HCT116 (cell line): ENCODE measurements around the gene BRD4. TPM values are rescaled to one million over a fixed set of nuclear protein-coding genes. Genes with fewer than 3 reads are reported as not detected.

ENCODE experiments used
- ATAC-seq: fragments of 200-7000 bp; cut with Tn5 transposase; 2 replicates; pipeline ENCODE4 v1.9.1; 2020; ENCODE audit warnings: mild to moderate bottlenecking, moderate library complexity
- BruUV-seq: library from RNA; stranded (reverse); fragments of 400-500 nt; replicated peaks from 2 replicates; lab custom pipeline; 2021; lab: Mats Ljungman, UMichigan
- CTCF ChIA-PET: fragments of 300-600 bp; sonication (Branson Sonifier 250); formaldehyde crosslinking; loops from one replicate; lab custom pipeline; 2021; ENCODE audit warnings: antibody characterized with exemption; lab: Charles Lee
- POLR2A ChIA-PET: fragments of 300-600, 350-600 bp; sonication (Branson Sonifier 250); formaldehyde crosslinking; loops from one replicate; lab custom pipeline; 2021; ENCODE audit warnings: antibody characterized with exemption; lab: Charles Lee
- RAD21 ChIA-PET, 2 experiments: fragments of 300-600 bp; sonication (Branson Sonifier 250); formaldehyde crosslinking; loops; one replicate each; lab custom pipeline; 2023; ENCODE audit warnings: low total read pairs in 2 of 2; ENCODE audit not compliant: uncharacterized antibody in 2 of 2, unreplicated experiment in 2 of 2, low non-redundant PET in 1 of 2; lab: Charles Lee
- DNase-seq: peaks from one replicate; pipeline ENCODE4 v3.0.0-alpha.2; 2010; ENCODE audit warnings: low read depth, low spot score
- H2AFZ ChIP-seq: fragments of 200-600 bp; shearing (Covaris generic), sonication (generic); 2 replicates; pipeline ENCODE4 v1.6.1; 2017; ENCODE audit warnings: low read depth, mixed run types, mixed read lengths, antibody characterized with exemption, low read length; ENCODE audit not compliant: poor library complexity, severe bottlenecking
- H3K27ac ChIP-seq: 2 replicates; pipeline ENCODE4 v1.5.1; 2012; ENCODE audit warnings: low read depth, low read length
- H3K27me3 ChIP-seq: fragments of 200-600 bp; sonication (generic); 2 replicates; pipeline ENCODE4 v1.6.1; 2016; ENCODE audit warnings: mixed run types, low read length, mixed read lengths; ENCODE audit not compliant: insufficient read depth
- H3K36me3 ChIP-seq, 2 experiments: fragments of 200-500 bp in 1 of 2; fragments of 200-600 bp in 1 of 2; sonication (Bioruptor generic) in 1 of 2; sonication (generic) in 1 of 2; 2 replicates each; pipeline versions ENCODE4 v1.5.1 to v1.6.1; 2014 to 2016; ENCODE audit warnings: low read length in 2 of 2, inconsistent platforms in 1 of 2, mixed read lengths in 1 of 2, mixed run types in 1 of 2; ENCODE audit not compliant: insufficient read depth in 2 of 2, control insufficient read depth in 1 of 2
- H3K4me1 ChIP-seq, 2 experiments: fragments of 200-600 bp in 1 of 2; sonication (generic) in 1 of 2; 2 replicates each; pipeline versions ENCODE4 v1.5.1 to v1.6.1; 2012 to 2017; ENCODE audit warnings: low read length in 2 of 2, inconsistent platforms in 1 of 2, mild to moderate bottlenecking in 1 of 2, mixed read lengths in 1 of 2, mixed run types in 1 of 2, moderate library complexity in 1 of 2; ENCODE audit not compliant: insufficient read depth in 2 of 2, control insufficient read depth in 1 of 2
- H3K4me2 ChIP-seq: fragments of 200-600 bp; sonication (generic); 2 replicates; pipeline ENCODE4 v1.6.1; 2017; ENCODE audit warnings: mixed run types, low read length, mixed read lengths
- H3K4me3 ChIP-seq, 2 experiments: fragments of 200-600 bp in 1 of 2; sonication (generic) in 1 of 2; replicated peaks in 1 of 2; 2 replicates each; pipeline ENCODE4 v1.5.1; 2011 to 2016; ENCODE audit warnings: low read length in 2 of 2, control low read depth in 1 of 2, low read depth in 1 of 2, mild to moderate bottlenecking in 1 of 2, mixed read lengths in 1 of 2, mixed run types in 1 of 2
- H3K79me2 ChIP-seq: fragments of 200-600 bp; sonication (generic); 2 replicates; pipeline ENCODE4 v1.6.1; 2017; ENCODE audit warnings: mild to moderate bottlenecking, mixed run types, low read length, moderate library complexity, mixed read lengths; ENCODE audit not compliant: insufficient read depth
- H3K9ac ChIP-seq: fragments of 200-600 bp; sonication (generic); 2 replicates; pipeline ENCODE4 v1.6.1; 2016; ENCODE audit warnings: low read length, mixed read lengths
- H3K9me2 ChIP-seq: fragments of 200-600 bp; sonication (generic), shearing (Covaris generic); 2 replicates; pipeline ENCODE4 v1.6.1; 2017; ENCODE audit warnings: mixed run types, mild to moderate bottlenecking, moderate library complexity; ENCODE audit not compliant: insufficient read depth
- H3K9me3 ChIP-seq, 2 experiments: fragments of 200-500 bp in 1 of 2; fragments of 200-600 bp in 1 of 2; sonication (Bioruptor generic) in 1 of 2; sonication (generic) in 1 of 2; 2 replicates each; pipeline ENCODE4 v1.6.1; 2014 to 2017; ENCODE audit warnings: low read length in 2 of 2, mixed read lengths in 2 of 2, inconsistent platforms in 1 of 2, low read depth in 1 of 2, mild to moderate bottlenecking in 1 of 2, mixed run types in 1 of 2, moderate library complexity in 1 of 2; ENCODE audit not compliant: control insufficient read depth in 1 of 2, insufficient read depth in 1 of 2
- H4K20me1 ChIP-seq: fragments of 200-600 bp; sonication (generic), shearing (Covaris generic); 2 replicates; pipeline ENCODE4 v1.6.1; 2017; ENCODE audit warnings: mixed run types, mild to moderate bottlenecking, moderate library complexity; ENCODE audit not compliant: insufficient read depth
- CBX3 ChIP-seq: IDR thresholded peaks from 2 replicates; pipeline ENCODE4 v1.6.1; 2012; ENCODE audit warnings: low read depth
- EZH2 ChIP-seq: fragments of 200-600 bp; sonication (generic); IDR thresholded peaks from 2 replicates; pipeline ENCODE4 v1.6.1; 2017; ENCODE audit warnings: antibody characterized with exemption, mixed run types
- EZH2phosphoT487 ChIP-seq: fragments of 200-600 bp; IDR thresholded peaks from 2 replicates; pipeline ENCODE4 v1.6.1; 2018; ENCODE audit warnings: antibody characterized with exemption, borderline replicate concordance
- FOSL1 ChIP-seq: IDR thresholded peaks from 2 replicates; pipeline ENCODE4 v1.6.1; 2012; ENCODE audit warnings: low read depth
- JUND ChIP-seq: IDR thresholded peaks from 2 replicates; pipeline ENCODE4 v1.6.1; 2012
- MAX ChIP-seq: IDR thresholded peaks from 2 replicates; pipeline ENCODE4 v1.6.1; 2012
- POLR2A ChIP-seq: IDR thresholded peaks from 2 replicates; pipeline ENCODE4 v1.7.0; 2011; ENCODE audit warnings: borderline replicate concordance; ENCODE audit not compliant: insufficient read depth, insufficient read length; ENCODE audit errors: extremely low read depth
- RAD21 ChIP-seq: IDR thresholded peaks from 2 replicates; pipeline ENCODE4 v1.6.1; 2012; ENCODE audit warnings: low read depth, mild to moderate bottlenecking
- SIN3A ChIP-seq: IDR thresholded peaks from 2 replicates; pipeline ENCODE4 v1.6.1; 2012; ENCODE audit warnings: low read depth
- SRF ChIP-seq: IDR thresholded peaks from 2 replicates; pipeline ENCODE4 v1.6.1; 2012; ENCODE audit warnings: low read depth
- TCF7L2 ChIP-seq: IDR thresholded peaks from 2 replicates; pipeline ENCODE4 v1.7.0; 2011; ENCODE audit warnings: borderline replicate concordance, inconsistent platforms; ENCODE audit not compliant: insufficient read depth, insufficient read length; ENCODE audit errors: extremely low read depth
- ZBTB33 ChIP-seq: IDR thresholded peaks from 2 replicates; pipeline ENCODE4 v1.6.1; 2011; ENCODE audit warnings: mild to moderate bottlenecking, low read length, moderate library complexity; ENCODE audit not compliant: insufficient replicate concordance; ENCODE audit errors: extremely low read depth
- ZFX ChIP-seq: fragments of 450-650 bp; IDR thresholded peaks from 2 replicates; pipeline ENCODE4 v1.6.1; 2017
- ZNF274 ChIP-seq: fragments of 200-500 bp; sonication (Bioruptor generic); IDR thresholded peaks from 2 replicates; pipeline ENCODE4 v1.6.1; 2014; ENCODE audit warnings: mild to moderate bottlenecking, low read depth, low read length, inconsistent platforms
- intact Hi-C: fragments of 100-400 bp; cut with micrococcal nuclease; formaldehyde crosslinking; loops from 2 replicates; pipeline ENCODE4 v1.10.0; 2022
- total RNA-seq: library from RNA; stranded (reverse); gene quantifications from one replicate; pipeline ENCODE4 v1.2.1, GENCODE V29; 2021; ENCODE audit not compliant: unreplicated experiment
- TF ChIP-seq, protein P1 (sequence below): IDR thresholded peaks from 2 replicates; pipeline ENCODE4 v1.6.1; 2012
- TF ChIP-seq, protein P2 (sequence below), 3 experiments: fragments of 200-600 bp in 1 of 3; sonication (generic) in 1 of 3; IDR thresholded peaks in 2 of 3; conservative IDR thresholded peaks in 1 of 3; 2 replicates each; pipeline ENCODE4 v1.5.1; 2012 to 2017; ENCODE audit warnings: low read depth in 2 of 3, low read length in 2 of 3, antibody characterized with exemption in 1 of 3, borderline replicate concordance in 1 of 3, control low read depth in 1 of 3, mild to moderate bottlenecking in 1 of 3, mixed read lengths in 1 of 3, mixed run types in 1 of 3, moderate library complexity in 1 of 3; ENCODE audit not compliant: insufficient read depth in 1 of 3
- TF ChIP-seq, protein P3 (sequence below): IDR thresholded peaks from 2 replicates; pipeline ENCODE4 v1.6.1; 2012; ENCODE audit warnings: low read depth

BRD4 gene
- total RNA-seq, 1 experiment from 2014 or later = 52.9 TPM

DNA sequence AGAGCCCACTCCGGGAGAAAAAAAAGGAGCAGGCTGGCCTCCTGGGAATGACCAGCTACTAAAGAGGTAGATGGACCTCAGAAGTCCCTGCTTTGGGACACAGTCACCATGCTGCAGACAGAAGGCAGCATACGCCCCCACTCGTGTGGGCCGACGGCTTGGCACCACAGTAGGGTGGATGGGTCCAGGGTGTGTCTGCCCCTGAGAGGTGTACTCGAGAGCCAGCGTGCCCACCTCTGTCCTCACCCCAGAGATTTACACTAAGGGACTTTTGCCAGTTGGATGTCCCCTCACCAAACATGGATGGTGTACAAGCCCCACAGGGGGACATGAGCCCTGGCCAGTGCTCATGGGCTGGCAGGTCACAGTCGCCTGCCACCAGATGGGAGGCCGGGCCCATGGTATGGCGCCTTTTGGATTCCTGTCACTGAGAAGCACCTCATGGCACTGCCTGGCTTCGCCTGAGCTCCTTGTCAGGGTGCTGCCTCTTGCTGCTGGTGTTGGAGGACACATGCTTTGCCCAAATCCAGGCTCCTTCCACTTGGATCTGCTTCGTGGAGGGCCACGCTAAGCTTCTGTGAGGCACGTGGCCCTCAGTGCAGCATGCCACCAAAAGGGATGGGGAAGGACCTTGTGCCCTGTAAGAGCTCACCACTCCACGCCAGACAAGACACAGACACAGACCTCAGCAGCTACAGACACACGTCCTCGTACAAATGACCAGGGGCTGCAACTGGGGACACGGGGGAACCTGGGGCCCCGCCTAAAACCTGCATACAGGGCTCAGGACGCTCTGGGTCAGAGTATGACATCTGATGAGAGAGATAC, 86.8 kb downstream of the BRD4 start (continued):
- TF ChIP-seq POLR2A (no peak), TCF7L2 (no peak)

DNA sequence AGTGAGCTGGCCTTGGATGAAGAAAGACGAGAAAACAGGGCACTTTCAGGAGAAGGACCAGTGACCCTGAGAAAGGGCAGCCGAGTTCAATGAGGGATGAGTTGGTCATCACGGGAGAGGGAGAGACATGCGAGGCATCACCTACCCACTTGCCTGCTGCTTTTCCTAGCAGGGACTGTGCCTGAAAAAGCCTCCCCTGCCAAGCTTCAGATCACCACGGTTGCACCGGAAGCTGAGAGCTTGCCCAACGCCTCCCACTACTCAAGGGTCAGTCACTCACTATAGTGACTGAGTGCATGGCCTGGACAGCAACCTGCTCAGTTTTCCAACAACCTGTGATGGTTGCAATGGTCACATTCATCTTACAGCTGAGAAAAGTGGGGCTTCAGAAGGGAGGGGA, 87.5 kb downstream of the BRD4 start:
- H3K27ac ChIP-seq = no peak overlapping the region
- no peaks in the 10 kb centered on the region for H3K79me2 ChIP-seq
- H3K9ac ChIP-seq = no peak overlapping the region
- DNase-seq = no peak
- no peak for ATAC-seq
- peaks cover 14 to 15% of the 10 kb centered on the region in 2 experiments for H3K4me1 ChIP-seq
- no peak overlapping the region for H3K4me2 ChIP-seq
- no peak overlapping the region for H3K4me3 ChIP-seq
- POLR2A ChIA-PET = no interaction called here
- TF ChIP-seq, protein P1, sequence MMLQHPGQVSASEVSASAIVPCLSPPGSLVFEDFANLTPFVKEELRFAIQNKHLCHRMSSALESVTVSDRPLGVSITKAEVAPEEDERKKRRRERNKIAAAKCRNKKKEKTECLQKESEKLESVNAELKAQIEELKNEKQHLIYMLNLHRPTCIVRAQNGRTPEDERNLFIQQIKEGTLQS = no peak
- TF ChIP-seq SRF = no peak
- no peak for TF ChIP-seq EZH2phosphoT487
- TF ChIP-seq RAD21 = no peak
- TF ChIP-seq ZFX = no peak
- no peak for TF ChIP-seq EZH2
- no peak for TF ChIP-seq ZNF274
- no peak for TF ChIP-seq ZBTB33
- no peak for TF ChIP-seq CBX3
- no peak for TF ChIP-seq MAX
- TF ChIP-seq, protein P2, sequence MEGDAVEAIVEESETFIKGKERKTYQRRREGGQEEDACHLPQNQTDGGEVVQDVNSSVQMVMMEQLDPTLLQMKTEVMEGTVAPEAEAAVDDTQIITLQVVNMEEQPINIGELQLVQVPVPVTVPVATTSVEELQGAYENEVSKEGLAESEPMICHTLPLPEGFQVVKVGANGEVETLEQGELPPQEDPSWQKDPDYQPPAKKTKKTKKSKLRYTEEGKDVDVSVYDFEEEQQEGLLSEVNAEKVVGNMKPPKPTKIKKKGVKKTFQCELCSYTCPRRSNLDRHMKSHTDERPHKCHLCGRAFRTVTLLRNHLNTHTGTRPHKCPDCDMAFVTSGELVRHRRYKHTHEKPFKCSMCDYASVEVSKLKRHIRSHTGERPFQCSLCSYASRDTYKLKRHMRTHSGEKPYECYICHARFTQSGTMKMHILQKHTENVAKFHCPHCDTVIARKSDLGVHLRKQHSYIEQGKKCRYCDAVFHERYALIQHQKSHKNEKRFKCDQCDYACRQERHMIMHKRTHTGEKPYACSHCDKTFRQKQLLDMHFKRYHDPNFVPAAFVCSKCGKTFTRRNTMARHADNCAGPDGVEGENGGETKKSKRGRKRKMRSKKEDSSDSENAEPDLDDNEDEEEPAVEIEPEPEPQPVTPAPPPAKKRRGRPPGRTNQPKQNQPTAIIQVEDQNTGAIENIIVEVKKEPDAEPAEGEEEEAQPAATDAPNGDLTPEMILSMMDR (IDR thresholded peaks at IDR 0.05 in 2 of 3, conservative IDR thresholded peaks at IDR 0.05 in 1 of 3; ENCODE audit: borderline replicate concordance in 1 of 3, insufficient read depth in 1 of 3, low read depth in 2 of 3, low read length in 2 of 3) = no peak
- TF ChIP-seq SIN3A = no peak
- TF ChIP-seq FOSL1 = no peak
- TF ChIP-seq, protein P3, sequence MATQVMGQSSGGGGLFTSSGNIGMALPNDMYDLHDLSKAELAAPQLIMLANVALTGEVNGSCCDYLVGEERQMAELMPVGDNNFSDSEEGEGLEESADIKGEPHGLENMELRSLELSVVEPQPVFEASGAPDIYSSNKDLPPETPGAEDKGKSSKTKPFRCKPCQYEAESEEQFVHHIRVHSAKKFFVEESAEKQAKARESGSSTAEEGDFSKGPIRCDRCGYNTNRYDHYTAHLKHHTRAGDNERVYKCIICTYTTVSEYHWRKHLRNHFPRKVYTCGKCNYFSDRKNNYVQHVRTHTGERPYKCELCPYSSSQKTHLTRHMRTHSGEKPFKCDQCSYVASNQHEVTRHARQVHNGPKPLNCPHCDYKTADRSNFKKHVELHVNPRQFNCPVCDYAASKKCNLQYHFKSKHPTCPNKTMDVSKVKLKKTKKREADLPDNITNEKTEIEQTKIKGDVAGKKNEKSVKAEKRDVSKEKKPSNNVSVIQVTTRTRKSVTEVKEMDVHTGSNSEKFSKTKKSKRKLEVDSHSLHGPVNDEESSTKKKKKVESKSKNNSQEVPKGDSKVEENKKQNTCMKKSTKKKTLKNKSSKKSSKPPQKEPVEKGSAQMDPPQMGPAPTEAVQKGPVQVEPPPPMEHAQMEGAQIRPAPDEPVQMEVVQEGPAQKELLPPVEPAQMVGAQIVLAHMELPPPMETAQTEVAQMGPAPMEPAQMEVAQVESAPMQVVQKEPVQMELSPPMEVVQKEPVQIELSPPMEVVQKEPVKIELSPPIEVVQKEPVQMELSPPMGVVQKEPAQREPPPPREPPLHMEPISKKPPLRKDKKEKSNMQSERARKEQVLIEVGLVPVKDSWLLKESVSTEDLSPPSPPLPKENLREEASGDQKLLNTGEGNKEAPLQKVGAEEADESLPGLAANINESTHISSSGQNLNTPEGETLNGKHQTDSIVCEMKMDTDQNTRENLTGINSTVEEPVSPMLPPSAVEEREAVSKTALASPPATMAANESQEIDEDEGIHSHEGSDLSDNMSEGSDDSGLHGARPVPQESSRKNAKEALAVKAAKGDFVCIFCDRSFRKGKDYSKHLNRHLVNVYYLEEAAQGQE = no peak
- no peak for TF ChIP-seq JUND
- TF ChIP-seq, all 23 proteins: peak for 0
- Histone ChIP-seq H3K9me2 (no peaks in the 10 kb centered on the region), H2AFZ (no peak overlapping the region), H4K20me1 (no peaks in the 10 kb centered on the region), H3K9me3 (no peaks in the 10 kb centered on the region), H3K36me3 (peaks cover 0 to 3% of the 10 kb centered on the region in 2 experiments; a peak in 1 of 4 replicates), H3K27me3 (no peaks in the 10 kb centered on the region)
- BruUV-seq = no TSS peak
- intact Hi-C loops = no loop called here
- RAD21 ChIA-PET = no interaction called here
- CTCF ChIA-PET = no interaction called here
